K562 (cell line): Measurements from ENCODE around the gene TGFB2. TPM values are rescaled to one million over a fixed set of nuclear protein-coding genes. Genes with fewer than 3 reads are reported as not detected.

Experiments
- ATAC-seq: fragments of 200-7000 bp; cut with Tn5 transposase; 3 replicates; pipeline ENCODE4 v1.9.1; 2020; ENCODE audit warnings: moderate library complexity
- BruUV-seq: library from RNA; stranded (reverse); fragments of 400-500 nt; replicated peaks from 2 replicates; lab custom pipeline; 2021; lab: Mats Ljungman, UMichigan
- CTCF ChIA-PET: fragments of 300-600 bp; formaldehyde crosslinking; extraction: SDS; loops from one replicate; lab custom pipeline; 2021; ENCODE audit warnings: low intra/inter-chr PET ratio; lab: Yijun Ruan, JAX
- POLR2A ChIA-PET: fragments of 300-600, 350-650 bp; sonication (Branson Sonifier 250); formaldehyde crosslinking; extraction: SDS; loops from one replicate; lab custom pipeline; 2021; ENCODE audit warnings: antibody characterized with exemption, inconsistent platforms; lab: Yijun Ruan, JAX
- DNase-seq, 4 experiments: peaks; one replicate each; pipeline versions ENCODE4 v3.0.0 to v3.0.0-alpha.2; 2011 to 2018; ENCODE audit warnings: low spot score in 3 of 4, mixed read lengths in 3 of 4; ENCODE audit errors: extremely low read depth in 1 of 4
- FAIRE-seq: peaks from 2 replicates; lab custom pipeline; 2011; peaks lifted over from hg19 to GRCh38; lab: Jason Lieb, UNC
- H2AFZ ChIP-seq: 2 replicates; pipeline ENCODE4 v1.6.0; 2011; ENCODE audit warnings: low read depth, low read length, control low read depth, inconsistent platforms
- H3K27ac ChIP-seq: fragments of 200-600 bp; 3 replicates; pipeline ENCODE4 v1.8.0; 2011; ENCODE audit warnings: low read depth, mild to moderate bottlenecking, control low read depth, inconsistent platforms, low read length, moderate library complexity, mixed read lengths; ENCODE audit errors: extremely low read depth
- H3K27me3 ChIP-seq, 2 experiments: fragments of 300-600 bp in 1 of 2; 2 replicates in 1 of 2; 3 replicates in 1 of 2; pipeline versions ENCODE4 v1.6.0 to v1.8.0; 2011; ENCODE audit warnings: inconsistent platforms in 2 of 2, low read length in 2 of 2, mild to moderate bottlenecking in 1 of 2, mixed read lengths in 1 of 2, moderate library complexity in 1 of 2; ENCODE audit not compliant: control insufficient read depth in 2 of 2, insufficient read depth in 2 of 2
- H3K36me3 ChIP-seq: fragments of 300-600 bp; 3 replicates; pipeline ENCODE4 v1.8.0; 2011; ENCODE audit warnings: mild to moderate bottlenecking, low read length, inconsistent platforms; ENCODE audit not compliant: control insufficient read depth, insufficient read depth
- H3K4me1 ChIP-seq, 2 experiments: fragments of 200-600 bp in 1 of 2; replicated peaks in 1 of 2; 2 replicates in 1 of 2; 3 replicates in 1 of 2; pipeline versions ENCODE4 v1.5.1 to v1.8.0; 2011; ENCODE audit warnings: inconsistent platforms in 2 of 2, low read length in 2 of 2, mild to moderate bottlenecking in 1 of 2, mixed read lengths in 1 of 2, moderate library complexity in 1 of 2; ENCODE audit not compliant: control insufficient read depth in 2 of 2, insufficient read depth in 2 of 2
- H3K4me2 ChIP-seq: 2 replicates; pipeline ENCODE4 v1.6.1; 2011; ENCODE audit warnings: low read length, control low read depth, inconsistent platforms, mixed read lengths; ENCODE audit not compliant: insufficient read depth
- H3K4me3 ChIP-seq: fragments of 200-600 bp; sonication (generic), shearing (Covaris generic); 2 replicates; pipeline ENCODE4 v1.5.1; 2016; ENCODE audit warnings: control low read depth, inconsistent platforms
- H3K79me2 ChIP-seq: fragments of 200-600 bp; 3 replicates; pipeline ENCODE4 v1.8.0; 2011; ENCODE audit warnings: low read length, inconsistent platforms; ENCODE audit not compliant: control insufficient read depth, insufficient read depth
- H3K9ac ChIP-seq, 2 experiments: 2 replicates each; pipeline versions ENCODE4 v1.6.0 to v1.6.1; 2011; ENCODE audit warnings: low read depth in 2 of 2, low read length in 2 of 2, control low read depth in 1 of 2, inconsistent platforms in 1 of 2, mild to moderate bottlenecking in 1 of 2, mixed read lengths in 1 of 2; ENCODE audit not compliant: insufficient read depth in 1 of 2
- H3K9me1 ChIP-seq: one replicate; pipeline ENCODE4 v1.6.0; 2011; ENCODE audit warnings: inconsistent platforms, mild to moderate bottlenecking, low read length, moderate library complexity; ENCODE audit not compliant: control insufficient read depth, insufficient read depth
- H3K9me3 ChIP-seq: replicated peaks from 2 replicates; pipeline ENCODE4 v1.5.1; 2011; ENCODE audit warnings: low read depth, low read length, inconsistent platforms; ENCODE audit not compliant: control insufficient read depth, insufficient read depth
- H4K20me1 ChIP-seq: replicated peaks from 2 replicates; pipeline ENCODE4 v1.6.1; 2011; ENCODE audit warnings: low read length, inconsistent platforms, mixed read lengths; ENCODE audit not compliant: control insufficient read depth, insufficient read depth
- GABPA ChIP-seq: fragments of 200-800 bp; sonication (Bioruptor generic); conservative IDR thresholded peaks from 2 replicates; pipeline ENCODE4 v1.6.1; 2016; ENCODE audit warnings: low read depth, missing genetic modification characterization, missing compliant biosample characterization
- MEF2A ChIP-seq: IDR thresholded peaks from 2 replicates; pipeline ENCODE4 v1.6.1; 2011; ENCODE audit warnings: low read depth, mild to moderate bottlenecking, low read length, moderate library complexity; ENCODE audit not compliant: control insufficient read depth
- ZFX ChIP-seq: sonication (generic); formaldehyde crosslinking; IDR thresholded peaks from 2 replicates; pipeline ENCODE4 v1.8.0; 2022; ENCODE audit warnings: mild to moderate bottlenecking, missing genetic modification reagents, moderate library complexity
- ZNF354B ChIP-seq: fragments of 250-450 bp; sonication (Bioruptor Pico); IDR thresholded peaks from 2 replicates; pipeline ENCODE4 v1.4.0; 2020
- ZNF696 ChIP-seq: fragments of 250-450 bp; sonication (Bioruptor Pico); conservative IDR thresholded peaks from 2 replicates; pipeline ENCODE4 v1.4.0; 2020; ENCODE audit warnings: mild to moderate bottlenecking, moderate library complexity
- WGBS: fragments of 100-300 bp; shearing (Covaris generic); methylation state at CpG from one replicate; pipeline ENCODE4 v1.1.6; 2016; ENCODE audit warnings: low coverage, mixed read lengths; ENCODE audit not compliant: insufficient coverage; ENCODE audit errors: missing lambda C conversion rate; 5-methylcytosine and 5-hydroxymethylcytosine counted together
- in situ Hi-C: fragments of 300-500 bp; cut with MboI; formaldehyde crosslinking; loops from 4 replicates; pipeline ENCODE4 v1.15.0; 2018; ENCODE audit warnings: inconsistent platforms, mixed read lengths
- intact Hi-C: fragments of 100-400 bp; cut with micrococcal nuclease; formaldehyde crosslinking; loops from 2 replicates; pipeline ENCODE4 v1.14.2; 2022
- polyA plus RNA-seq, 8 experiments: library from polyadenylated mRNA; depleted of rRNA in 4 of 8; stranded (reverse) in 5 of 8; unstranded in 3 of 8; fragments of >200 nt; fragmentation: Nextera tagmentation in 2 of 8; fragmentation: Illumina TruSeq in 1 of 8; extraction: Ambion mirVana in 2 of 8; extraction: Trizol in 1 of 8; gene quantifications; 2 replicates each; pipeline versions ENCODE4 v1.2.1 to v1.2.3, GENCODE V29; 2011 to 2014; ENCODE audit warnings: inconsistent platforms in 1 of 8, missing spikeins in 1 of 8
- total RNA-seq, 7 experiments: library from RNA; depleted of rRNA in 6 of 7; stranded (reverse); fragments of >200 nt in 6 of 7; fragmentation: Illumina TruSeq in 2 of 7; extraction: Trizol in 2 of 7; gene quantifications; 2 replicates each; pipeline versions ENCODE4 v1.2.1 to v1.2.3, GENCODE V29; 2011 to 2021; ENCODE audit warnings: low replicate concordance in 1 of 7
- TF ChIP-seq, protein P1 (sequence below): fragments of 250-450 bp; sonication (Bioruptor Pico); IDR thresholded peaks from 2 replicates; pipeline ENCODE4 v1.4.0; 2020
- TF ChIP-seq, protein P2 (sequence below): fragments of 250-450 bp; sonication (Bioruptor Pico); IDR thresholded peaks from 2 replicates; pipeline ENCODE4 v1.4.0; 2020; ENCODE audit warnings: mild to moderate bottlenecking, moderate library complexity
- TF ChIP-seq, protein P3 (sequence below): IDR thresholded peaks from 3 replicates; pipeline ENCODE4 v1.6.1; 2011; ENCODE audit warnings: borderline replicate concordance, mild to moderate bottlenecking, moderate library complexity; ENCODE audit not compliant: insufficient read length; ENCODE audit errors: extremely low read depth

The TGFB2 gene
- total and polyA plus RNA-seq, 9 of the 15 experiments (the other 6 are each of a cell fraction or from before 2014, with no cell fraction given): 0.03 to 0.41 (median 0.11) TPM; not detected in 3

DNA sequence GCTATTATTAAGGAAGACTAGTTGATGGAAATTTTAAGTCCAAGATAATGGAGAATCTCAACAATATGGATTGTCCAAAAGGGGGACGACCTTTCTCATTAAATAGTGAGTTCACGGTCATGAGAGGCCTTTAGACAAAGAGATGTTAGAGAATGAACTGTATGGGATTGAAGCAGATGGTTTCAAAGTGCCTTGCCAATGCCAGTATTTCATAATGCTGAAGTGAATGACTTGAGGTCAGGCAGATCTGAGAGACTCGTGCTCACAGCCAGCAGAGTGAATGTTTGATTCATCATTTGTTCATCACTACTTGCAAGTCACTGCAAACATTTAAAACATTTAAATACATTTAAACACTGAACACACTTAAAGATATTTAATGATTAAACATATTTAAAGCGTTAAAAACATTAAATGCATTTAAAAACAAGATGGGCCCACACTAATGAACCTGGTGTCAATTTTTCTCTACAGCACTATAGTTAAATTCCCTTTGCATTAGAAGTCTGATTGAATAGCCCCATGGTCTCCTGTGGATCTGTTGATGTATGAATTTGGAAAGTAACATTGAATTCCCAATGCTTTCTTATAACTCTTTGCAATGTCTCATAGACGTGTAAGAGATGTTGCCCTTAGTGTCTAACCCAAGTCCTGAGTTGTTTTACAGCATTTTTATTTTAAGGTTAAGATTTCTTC, 80.7 kb downstream of the TGFB2 start:
- no peak overlapping the region for H3K9ac ChIP-seq
- under 1% methylated on average over 5 of the region's 5 CpGs for WGBS
- intact Hi-C loops: no loop called here
- no peaks in the 10 kb centered on the region for H3K36me3 ChIP-seq
- FAIRE-seq (no peak), DNase-seq (no peak), ATAC-seq (no peak)
- no peak overlapping the region for H3K27ac ChIP-seq
- in situ Hi-C loops: no loop called here
- H3K79me2 ChIP-seq: no peaks in the 10 kb centered on the region
- no peaks in the 10 kb centered on the region for H3K27me3 ChIP-seq
- ChIA-PET POLR2A (no interaction called here), CTCF (no interaction called here)
- no TSS peak for BruUV-seq
- no peak overlapping the region for H2AFZ ChIP-seq
- no peak overlapping the region for H3K4me3 ChIP-seq
- no peak overlapping the region for H3K4me2 ChIP-seq
- no peaks in the 10 kb centered on the region for H3K9me1 ChIP-seq
- no peaks in the 10 kb centered on the region for H3K4me1 ChIP-seq
- H3K9me3 ChIP-seq: no peaks in the 10 kb centered on the region
- no peaks in the 10 kb centered on the region for H4K20me1 ChIP-seq
- TF ChIP-seq ZNF354B (CRISPR knock-in tag) (no peak), GABPA (no peak), ZFX (CRISPR knock-in tag) (no peak), ZNF696 (CRISPR knock-in tag) (no peak), MEF2A (no peak)
- TF ChIP-seq, protein P1, sequence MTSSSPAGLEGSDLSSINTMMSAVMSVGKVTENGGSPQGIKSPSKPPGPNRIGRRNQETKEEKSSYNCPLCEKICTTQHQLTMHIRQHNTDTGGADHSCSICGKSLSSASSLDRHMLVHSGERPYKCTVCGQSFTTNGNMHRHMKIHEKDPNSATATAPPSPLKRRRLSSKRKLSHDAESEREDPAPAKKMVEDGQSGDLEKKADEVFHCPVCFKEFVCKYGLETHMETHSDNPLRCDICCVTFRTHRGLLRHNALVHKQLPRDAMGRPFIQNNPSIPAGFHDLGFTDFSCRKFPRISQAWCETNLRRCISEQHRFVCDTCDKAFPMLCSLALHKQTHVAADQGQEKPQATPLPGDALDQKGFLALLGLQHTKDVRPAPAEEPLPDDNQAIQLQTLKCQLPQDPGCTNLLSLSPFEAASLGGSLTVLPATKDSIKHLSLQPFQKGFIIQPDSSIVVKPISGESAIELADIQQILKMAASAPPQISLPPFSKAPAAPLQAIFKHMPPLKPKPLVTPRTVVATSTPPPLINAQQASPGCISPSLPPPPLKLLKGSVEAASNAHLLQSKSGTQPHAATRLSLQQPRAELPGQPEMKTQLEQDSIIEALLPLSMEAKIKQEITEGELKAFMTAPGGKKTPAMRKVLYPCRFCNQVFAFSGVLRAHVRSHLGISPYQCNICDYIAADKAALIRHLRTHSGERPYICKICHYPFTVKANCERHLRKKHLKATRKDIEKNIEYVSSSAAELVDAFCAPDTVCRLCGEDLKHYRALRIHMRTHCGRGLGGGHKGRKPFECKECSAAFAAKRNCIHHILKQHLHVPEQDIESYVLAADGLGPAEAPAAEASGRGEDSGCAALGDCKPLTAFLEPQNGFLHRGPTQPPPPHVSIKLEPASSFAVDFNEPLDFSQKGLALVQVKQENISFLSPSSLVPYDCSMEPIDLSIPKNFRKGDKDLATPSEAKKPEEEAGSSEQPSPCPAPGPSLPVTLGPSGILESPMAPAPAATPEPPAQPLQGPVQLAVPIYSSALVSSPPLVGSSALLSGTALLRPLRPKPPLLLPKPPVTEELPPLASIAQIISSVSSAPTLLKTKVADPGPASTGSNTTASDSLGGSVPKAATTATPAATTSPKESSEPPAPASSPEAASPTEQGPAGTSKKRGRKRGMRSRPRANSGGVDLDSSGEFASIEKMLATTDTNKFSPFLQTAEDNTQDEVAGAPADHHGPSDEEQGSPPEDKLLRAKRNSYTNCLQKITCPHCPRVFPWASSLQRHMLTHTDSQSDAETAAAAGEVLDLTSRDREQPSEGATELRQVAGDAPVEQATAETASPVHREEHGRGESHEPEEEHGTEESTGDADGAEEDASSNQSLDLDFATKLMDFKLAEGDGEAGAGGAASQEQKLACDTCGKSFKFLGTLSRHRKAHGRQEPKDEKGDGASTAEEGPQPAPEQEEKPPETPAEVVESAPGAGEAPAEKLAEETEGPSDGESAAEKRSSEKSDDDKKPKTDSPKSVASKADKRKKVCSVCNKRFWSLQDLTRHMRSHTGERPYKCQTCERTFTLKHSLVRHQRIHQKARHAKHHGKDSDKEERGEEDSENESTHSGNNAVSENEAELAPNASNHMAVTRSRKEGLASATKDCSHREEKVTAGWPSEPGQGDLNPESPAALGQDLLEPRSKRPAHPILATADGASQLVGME: no peak
- TF ChIP-seq, protein P2, sequence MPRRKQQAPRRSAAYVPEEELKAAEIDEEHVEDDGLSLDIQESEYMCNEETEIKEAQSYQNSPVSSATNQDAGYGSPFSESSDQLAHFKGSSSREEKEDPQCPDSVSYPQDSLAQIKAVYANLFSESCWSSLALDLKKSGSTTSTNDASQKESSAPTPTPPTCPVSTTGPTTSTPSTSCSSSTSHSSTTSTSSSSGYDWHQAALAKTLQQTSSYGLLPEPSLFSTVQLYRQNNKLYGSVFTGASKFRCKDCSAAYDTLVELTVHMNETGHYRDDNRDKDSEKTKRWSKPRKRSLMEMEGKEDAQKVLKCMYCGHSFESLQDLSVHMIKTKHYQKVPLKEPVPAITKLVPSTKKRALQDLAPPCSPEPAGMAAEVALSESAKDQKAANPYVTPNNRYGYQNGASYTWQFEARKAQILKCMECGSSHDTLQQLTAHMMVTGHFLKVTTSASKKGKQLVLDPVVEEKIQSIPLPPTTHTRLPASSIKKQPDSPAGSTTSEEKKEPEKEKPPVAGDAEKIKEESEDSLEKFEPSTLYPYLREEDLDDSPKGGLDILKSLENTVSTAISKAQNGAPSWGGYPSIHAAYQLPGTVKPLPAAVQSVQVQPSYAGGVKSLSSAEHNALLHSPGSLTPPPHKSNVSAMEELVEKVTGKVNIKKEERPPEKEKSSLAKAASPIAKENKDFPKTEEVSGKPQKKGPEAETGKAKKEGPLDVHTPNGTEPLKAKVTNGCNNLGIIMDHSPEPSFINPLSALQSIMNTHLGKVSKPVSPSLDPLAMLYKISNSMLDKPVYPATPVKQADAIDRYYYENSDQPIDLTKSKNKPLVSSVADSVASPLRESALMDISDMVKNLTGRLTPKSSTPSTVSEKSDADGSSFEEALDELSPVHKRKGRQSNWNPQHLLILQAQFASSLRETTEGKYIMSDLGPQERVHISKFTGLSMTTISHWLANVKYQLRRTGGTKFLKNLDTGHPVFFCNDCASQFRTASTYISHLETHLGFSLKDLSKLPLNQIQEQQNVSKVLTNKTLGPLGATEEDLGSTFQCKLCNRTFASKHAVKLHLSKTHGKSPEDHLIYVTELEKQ (CRISPR knock-in tag): no peak
- TF ChIP-seq, protein P3, sequence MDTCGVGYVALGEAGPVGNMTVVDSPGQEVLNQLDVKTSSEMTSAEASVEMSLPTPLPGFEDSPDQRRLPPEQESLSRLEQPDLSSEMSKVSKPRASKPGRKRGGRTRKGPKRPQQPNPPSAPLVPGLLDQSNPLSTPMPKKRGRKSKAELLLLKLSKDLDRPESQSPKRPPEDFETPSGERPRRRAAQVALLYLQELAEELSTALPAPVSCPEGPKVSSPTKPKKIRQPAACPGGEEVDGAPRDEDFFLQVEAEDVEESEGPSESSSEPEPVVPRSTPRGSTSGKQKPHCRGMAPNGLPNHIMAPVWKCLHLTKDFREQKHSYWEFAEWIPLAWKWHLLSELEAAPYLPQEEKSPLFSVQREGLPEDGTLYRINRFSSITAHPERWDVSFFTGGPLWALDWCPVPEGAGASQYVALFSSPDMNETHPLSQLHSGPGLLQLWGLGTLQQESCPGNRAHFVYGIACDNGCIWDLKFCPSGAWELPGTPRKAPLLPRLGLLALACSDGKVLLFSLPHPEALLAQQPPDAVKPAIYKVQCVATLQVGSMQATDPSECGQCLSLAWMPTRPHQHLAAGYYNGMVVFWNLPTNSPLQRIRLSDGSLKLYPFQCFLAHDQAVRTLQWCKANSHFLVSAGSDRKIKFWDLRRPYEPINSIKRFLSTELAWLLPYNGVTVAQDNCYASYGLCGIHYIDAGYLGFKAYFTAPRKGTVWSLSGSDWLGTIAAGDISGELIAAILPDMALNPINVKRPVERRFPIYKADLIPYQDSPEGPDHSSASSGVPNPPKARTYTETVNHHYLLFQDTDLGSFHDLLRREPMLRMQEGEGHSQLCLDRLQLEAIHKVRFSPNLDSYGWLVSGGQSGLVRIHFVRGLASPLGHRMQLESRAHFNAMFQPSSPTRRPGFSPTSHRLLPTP: no peak
